Neural cell (in vitro differentiated cells): ENCODE measurements around the gene EPHA2. TPM values are rescaled to one million over a fixed set of nuclear protein-coding genes. Genes with fewer than 3 reads are reported as not detected.

Experiments
- H2AFZ ChIP-seq: fragments of 200-600, 300-800 bp; sonication (generic), shearing (Covaris generic); 2 replicates; pipeline ENCODE4 v1.6.0; 2014; ENCODE audit warnings: low read depth, mild to moderate bottlenecking, antibody characterized with exemption, low read length, moderate library complexity
- H3F3A ChIP-seq: fragments of 200-600 bp; shearing (Covaris generic); 2 replicates; pipeline ENCODE4 v1.6.1; 2016; ENCODE audit warnings: mild to moderate bottlenecking, moderate library complexity, mixed read lengths, antibody characterized with exemption, low read length; ENCODE audit not compliant: insufficient read depth, poor library complexity, severe bottlenecking
- H3K27ac ChIP-seq: fragments of 200-600, 300-800 bp; sonication (generic), shearing (Covaris generic); 2 replicates; pipeline ENCODE4 v1.5.1; 2014; ENCODE audit warnings: mild to moderate bottlenecking, low read length, moderate library complexity
- H3K27me3 ChIP-seq: fragments of 300-800, 200-600 bp; sonication (generic), shearing (Covaris generic); 2 replicates; pipeline ENCODE4 v1.6.0; 2014; ENCODE audit warnings: mild to moderate bottlenecking, low read depth, low read length, moderate library complexity; ENCODE audit not compliant: insufficient read depth
- H3K36me3 ChIP-seq: fragments of 300-800, 200-600 bp; sonication (generic), shearing (Covaris generic); 2 replicates; pipeline ENCODE4 v1.5.1; 2014; ENCODE audit warnings: mild to moderate bottlenecking, antibody characterized with exemption, low read length, moderate library complexity; ENCODE audit not compliant: insufficient read depth
- H3K4me2 ChIP-seq: fragments of 300-800, 200-600 bp; sonication (generic), shearing (Covaris generic); 2 replicates; pipeline ENCODE4 v1.6.0; 2014; ENCODE audit warnings: mild to moderate bottlenecking, low read length
- H3K4me3 ChIP-seq: fragments of 300-800, 200-600 bp; sonication (generic), shearing (Covaris generic); 2 replicates; pipeline ENCODE4 v1.5.1; 2014; ENCODE audit warnings: mild to moderate bottlenecking, low read length, moderate library complexity
- H3K79me2 ChIP-seq: fragments of 200-600 bp; shearing (Covaris generic); replicated peaks from 2 replicates; pipeline ENCODE4 v1.6.0; 2014; ENCODE audit warnings: mild to moderate bottlenecking, low read length, moderate library complexity; ENCODE audit not compliant: insufficient read depth
- H3K9ac ChIP-seq: fragments of 300-800, 200-600 bp; sonication (generic), shearing (Covaris generic); 2 replicates; pipeline ENCODE4 v1.6.1; 2016; ENCODE audit warnings: mild to moderate bottlenecking, low read length, mixed read lengths
- H3K9me2 ChIP-seq: fragments of 200-600 bp; shearing (Covaris generic); 2 replicates; pipeline ENCODE4 v1.6.1; 2016; ENCODE audit warnings: mild to moderate bottlenecking, low read length, mixed read lengths; ENCODE audit not compliant: insufficient read depth
- H3K9me3 ChIP-seq: fragments of 200-600, 300-800 bp; sonication (generic), shearing (Covaris generic); 2 replicates; pipeline ENCODE4 v1.6.1; 2016; ENCODE audit warnings: mild to moderate bottlenecking, mixed run types, low read length, moderate library complexity, mixed read lengths
- H4K20me1 ChIP-seq: fragments of 200-600 bp; shearing (Covaris generic); 2 replicates; pipeline ENCODE4 v1.6.1; 2016; ENCODE audit warnings: mild to moderate bottlenecking, mixed run types; ENCODE audit not compliant: insufficient read depth
- EP300 ChIP-seq: fragments of 450-650 bp; conservative IDR thresholded peaks from 2 replicates; pipeline ENCODE4 v1.6.1; 2014; ENCODE audit warnings: antibody characterized with exemption, mild to moderate bottlenecking, moderate library complexity; ENCODE audit not compliant: poor library complexity, severe bottlenecking
- EZH2 ChIP-seq: fragments of 200-600, 300-800 bp; shearing (Covaris generic), sonication (generic); IDR thresholded peaks from 2 replicates; pipeline ENCODE4 v1.6.1; 2014; ENCODE audit warnings: antibody characterized with exemption, low read length, borderline replicate concordance, mild to moderate bottlenecking; ENCODE audit not compliant: insufficient read depth, poor library complexity, severe bottlenecking
- MXI1 ChIP-seq: fragments of 450-650 bp; conservative IDR thresholded peaks from 2 replicates; pipeline ENCODE4 v1.6.1; 2014; ENCODE audit warnings: antibody characterized with exemption, mild to moderate bottlenecking; ENCODE audit not compliant: poor library complexity, severe bottlenecking
- POLR2AphosphoS5 ChIP-seq: IDR thresholded peaks from 2 replicates; pipeline ENCODE4 v1.6.1; 2012
- RAD21 ChIP-seq: fragments of 450-650 bp; conservative IDR thresholded peaks from 2 replicates; pipeline ENCODE4 v1.6.1; 2014; ENCODE audit warnings: antibody characterized with exemption, mild to moderate bottlenecking, moderate library complexity
- REST ChIP-seq: IDR thresholded peaks from 2 replicates; pipeline ENCODE4 v1.6.1; 2012; ENCODE audit warnings: borderline replicate concordance
- SMC3 ChIP-seq: fragments of 450-650 bp; conservative IDR thresholded peaks from 2 replicates; pipeline ENCODE4 v1.6.1; 2014; ENCODE audit warnings: antibody characterized with exemption, mild to moderate bottlenecking, moderate library complexity; ENCODE audit not compliant: poor library complexity
- TAF1 ChIP-seq: IDR thresholded peaks from 2 replicates; pipeline ENCODE4 v1.6.1; 2012; ENCODE audit warnings: low read depth
- polyA plus RNA-seq: library from polyadenylated mRNA; depleted of rRNA; stranded (reverse); fragments of >200 nt; gene quantifications from 2 replicates; pipeline ENCODE4 v1.2.3, GENCODE V29; 2014
- TF ChIP-seq, protein P1 (sequence below): fragments of 450-650 bp; IDR thresholded peaks from 2 replicates; pipeline ENCODE4 v1.5.1; 2014; ENCODE audit warnings: antibody characterized with exemption, mild to moderate bottlenecking, moderate library complexity; ENCODE audit not compliant: poor library complexity, severe bottlenecking

Gene EPHA2
- polyA plus RNA-seq, 1 donor from 2014 or later, result 0.63 TPM

DNA sequence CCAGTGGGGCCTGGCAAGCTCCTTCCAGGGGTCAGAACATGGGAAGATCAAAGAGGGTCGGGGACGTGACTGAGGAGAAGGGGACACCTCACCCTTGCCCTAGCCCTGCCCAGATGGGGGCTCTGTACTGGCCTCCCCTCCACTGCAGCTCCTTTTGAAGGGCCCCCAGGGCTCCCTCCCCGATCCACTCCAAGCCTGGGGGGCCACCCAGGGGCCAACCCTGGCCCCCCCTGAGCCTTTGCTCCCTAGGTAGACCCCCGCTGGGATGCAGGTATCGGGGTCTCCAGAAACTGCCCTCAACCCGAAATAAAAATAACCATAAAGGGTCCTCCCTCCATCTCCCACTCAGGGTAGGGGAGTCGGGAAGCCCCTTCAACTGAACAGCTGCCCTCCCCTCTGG is 45.0 kb downstream of the EPHA2 start:
- H3K79me2 ChIP-seq, result no peaks in the 10 kb centered on the region
- no peaks in the 10 kb centered on the region for H3K36me3 ChIP-seq
- H3K9me2 ChIP-seq, result no peaks in the 10 kb centered on the region
- TF ChIP-seq EP300, result no peak
- TF ChIP-seq RAD21, result no peak
- TF ChIP-seq, protein P1, sequence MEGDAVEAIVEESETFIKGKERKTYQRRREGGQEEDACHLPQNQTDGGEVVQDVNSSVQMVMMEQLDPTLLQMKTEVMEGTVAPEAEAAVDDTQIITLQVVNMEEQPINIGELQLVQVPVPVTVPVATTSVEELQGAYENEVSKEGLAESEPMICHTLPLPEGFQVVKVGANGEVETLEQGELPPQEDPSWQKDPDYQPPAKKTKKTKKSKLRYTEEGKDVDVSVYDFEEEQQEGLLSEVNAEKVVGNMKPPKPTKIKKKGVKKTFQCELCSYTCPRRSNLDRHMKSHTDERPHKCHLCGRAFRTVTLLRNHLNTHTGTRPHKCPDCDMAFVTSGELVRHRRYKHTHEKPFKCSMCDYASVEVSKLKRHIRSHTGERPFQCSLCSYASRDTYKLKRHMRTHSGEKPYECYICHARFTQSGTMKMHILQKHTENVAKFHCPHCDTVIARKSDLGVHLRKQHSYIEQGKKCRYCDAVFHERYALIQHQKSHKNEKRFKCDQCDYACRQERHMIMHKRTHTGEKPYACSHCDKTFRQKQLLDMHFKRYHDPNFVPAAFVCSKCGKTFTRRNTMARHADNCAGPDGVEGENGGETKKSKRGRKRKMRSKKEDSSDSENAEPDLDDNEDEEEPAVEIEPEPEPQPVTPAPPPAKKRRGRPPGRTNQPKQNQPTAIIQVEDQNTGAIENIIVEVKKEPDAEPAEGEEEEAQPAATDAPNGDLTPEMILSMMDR, result no peak
- TF ChIP-seq MXI1, result no peak
- TF ChIP-seq EZH2, result no peak
- TF ChIP-seq TAF1, result no peak
- H4K20me1 ChIP-seq, result no peaks in the 10 kb centered on the region
- no peak overlapping the region for H3K4me2 ChIP-seq
- H3F3A ChIP-seq, result no peaks in the 10 kb centered on the region
- no peak overlapping the region for H3K4me3 ChIP-seq
- H3K9me3 ChIP-seq, result no peaks in the 10 kb centered on the region
- no peak overlapping the region for H2AFZ ChIP-seq
- H3K9ac ChIP-seq, result no peak overlapping the region
- H3K27ac ChIP-seq, result no peak overlapping the region
- H3K27me3 ChIP-seq, result no peaks in the 10 kb centered on the region

DNA sequence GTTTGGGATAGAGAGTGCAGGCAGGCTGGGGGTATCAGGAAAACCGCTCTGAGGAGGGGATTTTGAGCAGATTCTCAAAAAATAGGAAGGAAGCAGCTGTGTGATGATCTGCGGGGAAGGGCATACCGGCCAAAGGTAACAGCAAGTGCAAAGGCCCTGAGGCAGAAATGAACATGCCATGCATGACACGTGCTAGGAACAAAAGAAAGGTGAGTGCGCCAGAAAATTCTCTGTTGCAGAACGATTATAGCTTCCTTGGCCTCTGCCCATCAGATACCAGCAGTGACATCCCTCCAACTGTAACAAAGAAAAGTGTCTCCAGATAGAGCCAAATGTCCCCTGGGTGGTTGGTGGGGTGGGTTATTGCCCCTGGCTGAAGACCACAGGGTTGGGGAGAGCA is 45.4 kb downstream of the EPHA2 start:
- no peaks in the 10 kb centered on the region for H3F3A ChIP-seq
- no peaks in the 10 kb centered on the region for H3K36me3 ChIP-seq
- TF ChIP-seq REST, result no peak
- TF ChIP-seq POLR2AphosphoS5, result no peak
- no peak for TF ChIP-seq MXI1
- TF ChIP-seq RAD21, result no peak
- TF ChIP-seq, protein P1, result no peak
- no peak for TF ChIP-seq SMC3
- no peak for TF ChIP-seq TAF1
- no peak for TF ChIP-seq EP300
- TF ChIP-seq EZH2, result no peak
- no peaks in the 10 kb centered on the region for H3K9me3 ChIP-seq
- no peak overlapping the region for H3K4me3 ChIP-seq
- H3K27me3 ChIP-seq, result no peaks in the 10 kb centered on the region
- no peaks in the 10 kb centered on the region for H3K9me2 ChIP-seq
- H3K79me2 ChIP-seq, result no peaks in the 10 kb centered on the region
- no peak overlapping the region for H2AFZ ChIP-seq
- no peak overlapping the region for H3K4me2 ChIP-seq
- no peak overlapping the region for H3K27ac ChIP-seq
- H3K9ac ChIP-seq, result no peak overlapping the region
- H4K20me1 ChIP-seq, result no peaks in the 10 kb centered on the region
